Endothelial cell of umbilical vein (primary cell): Measurements from ENCODE around the gene OR10G8. TPM values are rescaled to one million over a fixed set of nuclear protein-coding genes. Genes with fewer than 3 reads are reported as not detected.

Experiments used
- BruUV-seq: library from RNA; stranded (reverse); fragments of 400-500 nt; replicated peaks from 2 replicates; lab custom pipeline; 2021; lab: Mats Ljungman, UMichigan
- CTCF ChIA-PET: fragments of 300-600, 350-600 bp; sonication (Branson Sonifier 250); formaldehyde crosslinking; loops from one replicate; lab custom pipeline; 2021; ENCODE audit warnings: antibody characterized with exemption, inconsistent platforms; lab: Charles Lee
- POLR2A ChIA-PET: fragments of 300-600, 350-600 bp; sonication (Branson Sonifier 250); formaldehyde crosslinking; loops from one replicate; lab custom pipeline; 2021; ENCODE audit warnings: antibody characterized with exemption, inconsistent platforms; lab: Charles Lee
- DNase-seq: peaks from one replicate; pipeline ENCODE4 v3.0.0-alpha.2; 2011; ENCODE audit warnings: low read depth, low spot score
- FAIRE-seq: peaks from 2 replicates; lab custom pipeline; 2011; peaks lifted over from hg19 to GRCh38; lab: Jason Lieb, UNC
- H2AFZ ChIP-seq: 2 replicates; pipeline ENCODE4 v1.6.0; 2012; ENCODE audit warnings: low read depth, low read length, control low read depth, inconsistent platforms
- H3K27ac ChIP-seq: 2 replicates; pipeline ENCODE4 v1.5.1; 2011; ENCODE audit warnings: low read depth, mild to moderate bottlenecking, control low read depth, low read length, moderate library complexity; ENCODE audit not compliant: insufficient read depth
- H3K27me3 ChIP-seq, 2 experiments: 2 replicates each; pipeline versions ENCODE4 v1.6.0 to v1.6.1; 2011; ENCODE audit warnings: low read length in 2 of 2, mixed read lengths in 1 of 2; ENCODE audit not compliant: control insufficient read depth in 2 of 2, insufficient read depth in 2 of 2
- H3K36me3 ChIP-seq, 2 experiments: 2 replicates in 1 of 2; 3 replicates in 1 of 2; pipeline ENCODE4 v1.5.1; 2011; ENCODE audit warnings: low read length in 2 of 2, mild to moderate bottlenecking in 1 of 2, moderate library complexity in 1 of 2; ENCODE audit not compliant: control insufficient read depth in 2 of 2, insufficient read depth in 2 of 2; ENCODE audit errors: extremely low read depth in 1 of 2
- H3K4me1 ChIP-seq: 3 replicates; pipeline ENCODE4 v1.5.1; 2011; ENCODE audit warnings: mild to moderate bottlenecking, low read length; ENCODE audit not compliant: control insufficient read depth, insufficient read depth; ENCODE audit errors: extremely low read depth
- H3K4me2 ChIP-seq: 2 replicates; pipeline ENCODE4 v1.6.1; 2011; ENCODE audit warnings: low read length, control low read depth, mixed read lengths; ENCODE audit not compliant: insufficient read depth
- H3K4me3 ChIP-seq, 3 experiments: fragments of 200-600 bp in 1 of 3; sonication (generic), shearing (Covaris generic) in 1 of 3; replicated peaks in 1 of 3; 2 replicates each; pipeline ENCODE4 v1.5.1; 2011 to 2016; ENCODE audit warnings: control low read depth in 3 of 3, low read length in 3 of 3, mild to moderate bottlenecking in 2 of 3, inconsistent platforms in 1 of 3, low read depth in 1 of 3, moderate library complexity in 1 of 3; ENCODE audit not compliant: insufficient read depth in 1 of 3
- H3K79me2 ChIP-seq: 2 replicates; pipeline ENCODE4 v1.6.0; 2012; ENCODE audit warnings: low read length, inconsistent platforms; ENCODE audit not compliant: control insufficient read depth, insufficient read depth
- H3K9ac ChIP-seq: replicated peaks from 2 replicates; pipeline ENCODE3; 2011; ENCODE audit warnings: low read length, control low read depth; ENCODE audit not compliant: insufficient read depth; ENCODE audit errors: extremely low read depth
- H3K9me1 ChIP-seq: replicated peaks from 3 replicates; pipeline ENCODE4 v1.6.0; 2011; ENCODE audit warnings: mild to moderate bottlenecking, low read length; ENCODE audit not compliant: control insufficient read depth, insufficient read depth; ENCODE audit errors: extremely low read depth
- H3K9me3 ChIP-seq: replicated peaks from 2 replicates; pipeline ENCODE4 v1.5.1; 2012; ENCODE audit warnings: low read length, inconsistent platforms; ENCODE audit not compliant: control insufficient read depth, insufficient read depth
- H4K20me1 ChIP-seq: replicated peaks from 2 replicates; pipeline ENCODE3; 2011; ENCODE audit warnings: mild to moderate bottlenecking, low read length; ENCODE audit not compliant: control insufficient read depth, insufficient read depth; ENCODE audit errors: extremely low read depth
- EZH2 ChIP-seq: IDR thresholded peaks from 2 replicates; pipeline ENCODE4 v1.6.1; 2012; ENCODE audit warnings: borderline replicate concordance, low read depth, mild to moderate bottlenecking, moderate library complexity, low read length, inconsistent platforms; ENCODE audit not compliant: severe bottlenecking
- FOS ChIP-seq: IDR thresholded peaks from 2 replicates; pipeline ENCODE4 v1.6.1; 2011; ENCODE audit warnings: mild to moderate bottlenecking, low read length, moderate library complexity, borderline replicate concordance; ENCODE audit not compliant: insufficient read depth
- GATA2 ChIP-seq: IDR thresholded peaks from 2 replicates; pipeline ENCODE4 v1.7.0; 2011; ENCODE audit warnings: low read depth, mild to moderate bottlenecking, moderate library complexity, mixed read lengths, low read length; ENCODE audit not compliant: insufficient read length, insufficient read depth
- JUN ChIP-seq: IDR thresholded peaks from 2 replicates; pipeline ENCODE4 v1.6.1; 2011; ENCODE audit warnings: borderline replicate concordance, low read depth; ENCODE audit not compliant: insufficient read length, insufficient read depth
- MYC ChIP-seq: IDR thresholded peaks from one replicate; pipeline ENCODE4 v1.6.1; 2011; ENCODE audit warnings: mild to moderate bottlenecking, low read depth, low read length
- POLR2A ChIP-seq: IDR thresholded peaks from 2 replicates; pipeline ENCODE4 v1.6.1; 2012; ENCODE audit warnings: low read depth, mild to moderate bottlenecking, control low read depth, low read length
- POLR2AphosphoS5 ChIP-seq: IDR thresholded peaks from 2 replicates; pipeline ENCODE4 v1.6.1; 2012; ENCODE audit warnings: low read depth, mild to moderate bottlenecking, control low read depth, low read length, moderate library complexity; ENCODE audit not compliant: insufficient read depth
- dilution Hi-C: fragments of 300-500 bp; cut with MboI; formaldehyde crosslinking; loops from one replicate; pipeline ENCODE4 v1.15.0; 2019; ENCODE audit warnings: low sequenced_read_pairs; ENCODE audit not compliant: extremely low pct_ligation_motif_present
- intact Hi-C: fragments of 100-400 bp; cut with micrococcal nuclease; formaldehyde crosslinking; loops from one replicate; pipeline ENCODE4 v1.10.0; 2022
- polyA plus RNA-seq, 4 experiments: library from polyadenylated mRNA; depleted of rRNA in 3 of 4; stranded (reverse) in 3 of 4; unstranded in 1 of 4; fragments of >200 nt; gene quantifications; 2 replicates each; pipeline versions ENCODE4 v1.2.1 to v1.2.3, GENCODE V29; 2011 to 2012; ENCODE audit warnings: missing spikeins in 1 of 4
- total RNA-seq: library from RNA; stranded (reverse); gene quantifications from 2 replicates; pipeline ENCODE4 v1.2.3, GENCODE V29; 2021
- TF ChIP-seq, protein P1 (sequence below): IDR thresholded peaks from 2 replicates; pipeline ENCODE4 v1.6.1; 2011; ENCODE audit not compliant: insufficient read depth, insufficient read length
- TF ChIP-seq, protein P2 (sequence below), 2 donors: IDR thresholded peaks; 1 replicate in 1 of 2; 2 replicates in 1 of 2; pipeline ENCODE4 v1.5.1; 2011; ENCODE audit warnings: low read length in 2 of 2, mild to moderate bottlenecking in 2 of 2, moderate library complexity in 2 of 2, control low read depth in 1 of 2, inconsistent platforms in 1 of 2, low read depth in 1 of 2; ENCODE audit not compliant: insufficient read depth in 1 of 2; ENCODE audit errors: extremely low read depth in 1 of 2

OR10G8 gene
- total and polyA plus RNA-seq, 2 donors (not counting 3 experiments of a cell fraction or from before 2014, with no cell fraction given): not detected

DNA sequence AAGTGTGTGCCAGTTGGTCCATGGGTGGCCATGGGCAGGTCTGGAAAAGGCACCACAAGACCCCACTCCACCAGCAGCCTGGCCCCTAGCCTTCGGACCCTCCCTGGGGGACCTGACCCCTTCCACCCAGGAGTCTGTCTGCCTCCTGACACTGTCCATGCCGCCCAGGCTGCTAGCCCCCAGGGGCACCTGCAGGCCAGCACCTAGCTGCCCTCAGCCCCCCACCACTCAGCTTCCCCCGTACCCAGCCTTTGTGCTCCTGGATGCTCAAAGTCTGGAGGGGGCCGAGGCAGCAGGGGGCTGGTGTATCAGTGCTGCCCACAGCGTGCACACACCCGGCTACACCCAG, 48.9 kb downstream of the OR10G8 start:
- H3K9me3 ChIP-seq: no peaks in the 10 kb centered on the region

DNA sequence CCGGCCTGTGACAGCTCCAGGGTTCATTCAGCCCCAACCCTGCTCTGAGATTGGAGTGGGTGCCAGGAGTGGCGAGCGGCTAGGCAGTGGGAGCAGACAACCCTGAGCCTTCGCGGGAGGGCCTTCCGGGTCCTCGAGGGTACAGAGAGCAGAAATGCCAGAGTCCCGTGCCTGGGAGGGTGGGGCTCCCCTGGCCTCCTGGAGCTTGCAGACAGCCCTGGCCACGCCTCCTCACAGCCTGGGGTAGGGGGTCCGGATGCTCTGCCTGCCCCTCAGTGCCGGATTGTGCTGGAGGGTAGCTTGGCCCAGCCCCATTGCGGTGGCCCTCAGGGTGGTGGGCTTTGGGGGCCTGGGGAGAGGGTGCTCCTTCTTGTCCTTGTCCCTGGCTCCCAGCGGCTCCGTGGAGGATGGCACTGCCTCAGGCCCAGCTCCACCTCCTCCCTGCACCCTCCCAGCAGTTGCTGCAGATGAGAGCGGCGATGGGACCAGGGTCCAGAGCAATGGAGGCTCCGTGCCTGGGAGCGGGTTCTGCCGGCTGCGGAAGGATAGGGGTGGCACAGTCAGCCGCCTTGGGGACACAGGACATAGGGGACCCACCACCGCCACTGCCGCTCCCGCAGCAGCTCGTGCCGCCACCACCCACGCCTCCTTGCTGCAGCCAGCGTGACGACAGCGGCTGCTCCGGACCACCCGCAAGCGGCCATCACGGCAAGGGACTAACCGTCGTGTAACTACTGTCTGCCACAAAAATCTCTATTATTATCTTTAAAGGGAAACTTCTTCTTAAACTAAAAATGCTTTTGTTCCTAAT, 49.4 kb downstream of the OR10G8 start:
- ChIA-PET POLR2A (no interaction called here), CTCF (interaction anchor here (1.1 to 4.8 kb wide), 4 partner anchors 20 to 118 kb away, joined by 3 to 38 read pairs (median 4); partner anchors contain the start of gene VWA5A)
- H3K4me3 ChIP-seq: peak overlapping the region; percentile 23 to 42 (median 38)
- H3K9ac ChIP-seq: no peak overlapping the region
- H3K79me2 ChIP-seq: no peaks in the 10 kb centered on the region
- H3K4me2 ChIP-seq: peak overlapping the region; percentile 87
- no TSS peak for BruUV-seq
- H2AFZ ChIP-seq: peak overlapping the region; percentile 96
- H3K27ac ChIP-seq: no peak overlapping the region
- H3K4me1 ChIP-seq: peaks cover 8% of the 10 kb centered on the region
- FAIRE-seq (peak; percentile 53), DNase-seq (peak; percentile 14)
- H3K27me3 ChIP-seq: peaks cover 6 to 9% of the 10 kb centered on the region in 2 experiments
- dilution Hi-C loops (no loop called here), intact Hi-C loops (no loop called here)
- no peaks in the 10 kb centered on the region for H3K9me1 ChIP-seq
- no peaks in the 10 kb centered on the region for H4K20me1 ChIP-seq
- no peaks in the 10 kb centered on the region for H3K9me3 ChIP-seq
- TF ChIP-seq GATA2 (no peak), FOS (no peak), POLR2AphosphoS5 (no peak), MYC (no peak), POLR2A (no peak), JUN (no peak), EZH2 (no peak)
- TF ChIP-seq, protein P1, sequence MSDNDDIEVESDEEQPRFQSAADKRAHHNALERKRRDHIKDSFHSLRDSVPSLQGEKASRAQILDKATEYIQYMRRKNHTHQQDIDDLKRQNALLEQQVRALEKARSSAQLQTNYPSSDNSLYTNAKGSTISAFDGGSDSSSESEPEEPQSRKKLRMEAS: no peak
- TF ChIP-seq, protein P2, sequence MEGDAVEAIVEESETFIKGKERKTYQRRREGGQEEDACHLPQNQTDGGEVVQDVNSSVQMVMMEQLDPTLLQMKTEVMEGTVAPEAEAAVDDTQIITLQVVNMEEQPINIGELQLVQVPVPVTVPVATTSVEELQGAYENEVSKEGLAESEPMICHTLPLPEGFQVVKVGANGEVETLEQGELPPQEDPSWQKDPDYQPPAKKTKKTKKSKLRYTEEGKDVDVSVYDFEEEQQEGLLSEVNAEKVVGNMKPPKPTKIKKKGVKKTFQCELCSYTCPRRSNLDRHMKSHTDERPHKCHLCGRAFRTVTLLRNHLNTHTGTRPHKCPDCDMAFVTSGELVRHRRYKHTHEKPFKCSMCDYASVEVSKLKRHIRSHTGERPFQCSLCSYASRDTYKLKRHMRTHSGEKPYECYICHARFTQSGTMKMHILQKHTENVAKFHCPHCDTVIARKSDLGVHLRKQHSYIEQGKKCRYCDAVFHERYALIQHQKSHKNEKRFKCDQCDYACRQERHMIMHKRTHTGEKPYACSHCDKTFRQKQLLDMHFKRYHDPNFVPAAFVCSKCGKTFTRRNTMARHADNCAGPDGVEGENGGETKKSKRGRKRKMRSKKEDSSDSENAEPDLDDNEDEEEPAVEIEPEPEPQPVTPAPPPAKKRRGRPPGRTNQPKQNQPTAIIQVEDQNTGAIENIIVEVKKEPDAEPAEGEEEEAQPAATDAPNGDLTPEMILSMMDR (IDR thresholded peaks at IDR 0.05; ENCODE audit: extremely low read depth in 1 of 2, insufficient read depth in 1 of 2, low read depth in 1 of 2, low read length in 2 of 2): no peak
- H3K36me3 ChIP-seq: no peaks in the 10 kb centered on the region

More for the DNA sequence above, 48.9 kb downstream of the OR10G8 start:
- dilution Hi-C loops (no loop called here), intact Hi-C loops (no loop called here)
- Histone ChIP-seq H4K20me1 (no peaks in the 10 kb centered on the region), H3K4me1 (peaks cover 8% of the 10 kb centered on the region), H3K4me3 (no peak overlapping the region), H3K4me2 (no peak overlapping the region), H3K27me3 (peaks cover 6 to 9% of the 10 kb centered on the region in 2 experiments), H3K9me1 (no peaks in the 10 kb centered on the region), H3K79me2 (no peaks in the 10 kb centered on the region), H3K36me3 (no peaks in the 10 kb centered on the region), H3K27ac (no peak overlapping the region), H3K9ac (no peak overlapping the region), H2AFZ (peak overlapping the region; percentile 96)
- ChIA-PET POLR2A (no interaction called here), CTCF (interaction anchor here (1.2 to 4.8 kb wide), 5 partner anchors 10 to 119 kb away, joined by 3 to 38 read pairs (median 4); partner anchors contain the start of gene VWA5A)
- no TSS peak for BruUV-seq
- DNase-seq (no peak), FAIRE-seq (no peak)
- TF ChIP-seq POLR2AphosphoS5 (no peak), POLR2A (no peak)
